ENCODE measurements around the gene NOSIP. TPM values are rescaled to one million over a fixed set of nuclear protein-coding genes. Genes with fewer than 3 reads are reported as not detected.

NOSIP gene
- polyA plus RNA-seq, 12 donors, result 25.7 to 60.7 (median 52.9) TPM; not detected in 1

GRCh38 chr19:49579947-49580263, 451 bp downstream of the NOSIP start:
- DNase-seq, result no peak

- no peak for DNase-seq
These were observed 1.2 kb downstream of the NOSIP start for GRCh38 chr19:49579193-49579592.

GRCh38 chr19:49574206-49574755, 6.1 kb downstream of the NOSIP start:
- no peak for DNase-seq

- DNase-seq, result no peak
These were observed 6.9 kb downstream of the NOSIP start for GRCh38 chr19:49573425-49573824.

GRCh38 chr19:49573009-49573408, 7.3 kb downstream of the NOSIP start:
- no peak for DNase-seq

- no peak for DNase-seq
These were observed 9.2 kb downstream of the NOSIP start for GRCh38 chr19:49570997-49571676.

- peak; percentile 80 for DNase-seq
These were observed 10.1 kb downstream of the NOSIP start for GRCh38 chr19:49570138-49570856.

GRCh38 chr19:49567861-49568441, 12.4 kb downstream of the NOSIP start:
- DNase-seq, result no peak

GRCh38 chr19:49566302-49566701, 14.1 kb downstream of the NOSIP start:
- no peak for DNase-seq

GRCh38 chr19:49565261-49565660, 15.1 kb downstream of the NOSIP start:
- no peak for DNase-seq

GRCh38 chr19:49564616-49565045, 15.7 kb downstream of the NOSIP start:
- no peak for DNase-seq

GRCh38 chr19:49560358-49560900, 19.9 kb downstream of the NOSIP start:
- no peak for DNase-seq

GRCh38 chr19:49559928-49560327, 20.4 kb downstream of the NOSIP start:
- DNase-seq, result no peak

- DNase-seq, result no peak
These were observed 20.9 kb downstream of the NOSIP start for GRCh38 chr19:49559443-49559842.

- DNase-seq, result no peak
These were observed 21.8 kb downstream of the NOSIP start for GRCh38 chr19:49558591-49558990.

- no peak for DNase-seq
These were observed 22.6 kb downstream of the NOSIP start for GRCh38 chr19:49557641-49558325.

GRCh38 chr19:49556412-49557398, 23.7 kb downstream of the NOSIP start:
- no peak for DNase-seq

GRCh38 chr19:49555600-49556411, 24.6 kb downstream of the NOSIP start:
- peak; percentile 57 for DNase-seq

GRCh38 chr19:49554701-49555181, 25.6 kb downstream of the NOSIP start:
- no peak for DNase-seq

Data from muscle of arm (tissue), 12 donors.